Keratinocyte (primary cell): ENCODE measurements around the gene MIEN1. TPM values are rescaled to one million over a fixed set of nuclear protein-coding genes. Genes with fewer than 3 reads are reported as not detected.

Experiments used
- DNase-seq: peaks from one replicate; pipeline ENCODE4 v3.0.0-alpha.2; 2011; ENCODE audit warnings: low read depth, missing footprints, low spot score
- FAIRE-seq: peaks from 2 replicates; lab custom pipeline; 2011; peaks lifted over from hg19 to GRCh38; lab: Jason Lieb, UNC
- H2AFZ ChIP-seq: 2 replicates; pipeline ENCODE4 v1.6.0; 2012; ENCODE audit warnings: low read length, control low read depth, inconsistent platforms; ENCODE audit not compliant: control insufficient read depth
- H3K27ac ChIP-seq: 2 replicates; pipeline ENCODE4 v1.5.1; 2011; ENCODE audit warnings: low read length; ENCODE audit not compliant: control insufficient read depth, insufficient read depth
- H3K27me3 ChIP-seq: 3 replicates; pipeline ENCODE4 v1.6.0; 2011; ENCODE audit warnings: low read length; ENCODE audit not compliant: control insufficient read depth, insufficient read depth; ENCODE audit errors: extremely low read depth
- H3K36me3 ChIP-seq, 2 experiments: 2 replicates in 1 of 2; 3 replicates in 1 of 2; pipeline ENCODE4 v1.5.1; 2011; ENCODE audit warnings: low read length in 2 of 2, mild to moderate bottlenecking in 1 of 2; ENCODE audit not compliant: control insufficient read depth in 2 of 2, insufficient read depth in 2 of 2; ENCODE audit errors: extremely low read depth in 1 of 2
- H3K4me1 ChIP-seq: 3 replicates; pipeline ENCODE4 v1.5.1; 2011; ENCODE audit warnings: low read length; ENCODE audit not compliant: control insufficient read depth, insufficient read depth; ENCODE audit errors: extremely low read depth
- H3K4me2 ChIP-seq: 3 replicates; pipeline ENCODE4 v1.6.0; 2011; ENCODE audit warnings: low read depth, low read length; ENCODE audit not compliant: control insufficient read depth, insufficient read depth; ENCODE audit errors: extremely low read depth
- H3K4me3 ChIP-seq, 3 experiments: fragments of 200-600 bp in 1 of 3; sonication (generic) in 1 of 3; 2 replicates in 2 of 3; 3 replicates in 1 of 3; pipeline ENCODE4 v1.5.1; 2011 to 2016; ENCODE audit warnings: low read length in 3 of 3, mild to moderate bottlenecking in 3 of 3, control low read depth in 2 of 3, inconsistent platforms in 1 of 3, low read depth in 1 of 3, mixed read lengths in 1 of 3, mixed run types in 1 of 3, moderate library complexity in 1 of 3; ENCODE audit not compliant: control insufficient read depth in 2 of 3, insufficient read depth in 2 of 3; ENCODE audit errors: extremely low read depth in 1 of 3
- H3K79me2 ChIP-seq: 2 replicates; pipeline ENCODE4 v1.6.0; 2012; ENCODE audit warnings: low read length; ENCODE audit not compliant: control insufficient read depth, insufficient read depth
- H3K9ac ChIP-seq: 3 replicates; pipeline ENCODE4 v1.6.0; 2011; ENCODE audit warnings: low read length; ENCODE audit not compliant: control insufficient read depth, insufficient read depth; ENCODE audit errors: extremely low read depth
- H3K9me1 ChIP-seq: 3 replicates; pipeline ENCODE4 v1.6.0; 2011; ENCODE audit warnings: low read length; ENCODE audit not compliant: control insufficient read depth, insufficient read depth; ENCODE audit errors: extremely low read depth
- H3K9me3 ChIP-seq: 2 replicates; pipeline ENCODE4 v1.5.1; 2012; ENCODE audit warnings: low read depth, low read length; ENCODE audit not compliant: control insufficient read depth
- H4K20me1 ChIP-seq: 3 replicates; pipeline ENCODE4 v1.6.0; 2011; ENCODE audit warnings: low read length; ENCODE audit not compliant: control insufficient read depth, insufficient read depth; ENCODE audit errors: extremely low read depth
- EZH2 ChIP-seq: IDR thresholded peaks from one replicate; pipeline ENCODE4 v1.6.1; 2012; ENCODE audit warnings: inconsistent platforms, mild to moderate bottlenecking, low read length, moderate library complexity
- dilution Hi-C: fragments of 300-500 bp; cut with MboI; formaldehyde crosslinking; loops from one replicate; pipeline ENCODE4 v1.7.0; 2020; ENCODE audit warnings: low sequenced_read_pairs; ENCODE audit not compliant: extremely low pct_ligation_motif_present
- polyA plus RNA-seq, 5 experiments: library from polyadenylated mRNA; depleted of rRNA in 3 of 5; stranded (reverse) in 3 of 5; stranded (forward) in 1 of 5; unstranded in 1 of 5; fragments of >200 nt; gene quantifications; 1 replicate in 1 of 5; 2 replicates in 3 of 5; 3 replicates in 1 of 5; pipeline versions ENCODE4 v1.2.1 to v1.2.3, GENCODE V29; 2011 to 2012; ENCODE audit warnings: missing spikeins in 2 of 5, low read depth in 1 of 5, low replicate concordance in 1 of 5
- TF ChIP-seq, protein P1 (sequence below), 3 experiments: IDR thresholded peaks in 1 of 3; conservative IDR thresholded peaks in 1 of 3; optimal IDR thresholded peaks in 1 of 3; 2 replicates in 2 of 3; 3 replicates in 1 of 3; pipeline versions ENCODE3 to v1.5.1; 2011; ENCODE audit warnings: low read length in 3 of 3, mild to moderate bottlenecking in 3 of 3, moderate library complexity in 2 of 3, control low read depth in 1 of 3, inconsistent platforms in 1 of 3; ENCODE audit not compliant: insufficient read depth in 2 of 3; ENCODE audit errors: extremely low read depth in 1 of 3

The MIEN1 gene
- polyA plus RNA-seq, 1 donor (not counting 4 experiments of a cell fraction or from before 2014, with no cell fraction given): 38.4 TPM

GRCh38 chr17:39687546-39688474 lies 42.5 kb downstream of the MIEN1 start, which contains the start of gene PGAP3:
Gene PGAP3, minus strand, starts transcription at chr17:39688057. Its CDS starts 43 bp downstream, at chr17:39688014.
- FAIRE-seq (no peak), DNase-seq (peak; percentile 53)
- no peaks in the 10 kb centered on the region for H3K9me3 ChIP-seq
- dilution Hi-C loops: no loop called here
- peak within 1 kb of the TSS; percentile 97 for H3K4me2 ChIP-seq
- H4K20me1 ChIP-seq: no peaks in the 10 kb centered on the region
- H3K9me1 ChIP-seq: no peaks in the 10 kb centered on the region
- TF ChIP-seq, protein P1, sequence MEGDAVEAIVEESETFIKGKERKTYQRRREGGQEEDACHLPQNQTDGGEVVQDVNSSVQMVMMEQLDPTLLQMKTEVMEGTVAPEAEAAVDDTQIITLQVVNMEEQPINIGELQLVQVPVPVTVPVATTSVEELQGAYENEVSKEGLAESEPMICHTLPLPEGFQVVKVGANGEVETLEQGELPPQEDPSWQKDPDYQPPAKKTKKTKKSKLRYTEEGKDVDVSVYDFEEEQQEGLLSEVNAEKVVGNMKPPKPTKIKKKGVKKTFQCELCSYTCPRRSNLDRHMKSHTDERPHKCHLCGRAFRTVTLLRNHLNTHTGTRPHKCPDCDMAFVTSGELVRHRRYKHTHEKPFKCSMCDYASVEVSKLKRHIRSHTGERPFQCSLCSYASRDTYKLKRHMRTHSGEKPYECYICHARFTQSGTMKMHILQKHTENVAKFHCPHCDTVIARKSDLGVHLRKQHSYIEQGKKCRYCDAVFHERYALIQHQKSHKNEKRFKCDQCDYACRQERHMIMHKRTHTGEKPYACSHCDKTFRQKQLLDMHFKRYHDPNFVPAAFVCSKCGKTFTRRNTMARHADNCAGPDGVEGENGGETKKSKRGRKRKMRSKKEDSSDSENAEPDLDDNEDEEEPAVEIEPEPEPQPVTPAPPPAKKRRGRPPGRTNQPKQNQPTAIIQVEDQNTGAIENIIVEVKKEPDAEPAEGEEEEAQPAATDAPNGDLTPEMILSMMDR (optimal IDR thresholded peaks at IDR 0.05 in 1 of 3, IDR thresholded peaks at IDR 0.05 in 1 of 3, conservative IDR thresholded peaks at IDR 0.05 in 1 of 3; ENCODE audit: extremely low read depth in 1 of 3, insufficient read depth in 2 of 3, low read length in 3 of 3): peak in 1 of 3 experiments; percentile 32
- no peak for TF ChIP-seq EZH2
- H3K9ac ChIP-seq: peak within 1 kb of the TSS; percentile 76
- H3K36me3 ChIP-seq: no peaks in the 10 kb centered on the region
- H3K27ac ChIP-seq: peak within 1 kb of the TSS; percentile 57
- H3K79me2 ChIP-seq: no peaks in the 10 kb centered on the region
- H3K27me3 ChIP-seq: no peaks in the 10 kb centered on the region
- peaks cover 14% of the 10 kb centered on the region for H3K4me1 ChIP-seq
- peak within 1 kb of the TSS; percentile 47 to 84 (median 73) for H3K4me3 ChIP-seq
- H2AFZ ChIP-seq: peak within 1 kb of the TSS; percentile 69

DNA sequence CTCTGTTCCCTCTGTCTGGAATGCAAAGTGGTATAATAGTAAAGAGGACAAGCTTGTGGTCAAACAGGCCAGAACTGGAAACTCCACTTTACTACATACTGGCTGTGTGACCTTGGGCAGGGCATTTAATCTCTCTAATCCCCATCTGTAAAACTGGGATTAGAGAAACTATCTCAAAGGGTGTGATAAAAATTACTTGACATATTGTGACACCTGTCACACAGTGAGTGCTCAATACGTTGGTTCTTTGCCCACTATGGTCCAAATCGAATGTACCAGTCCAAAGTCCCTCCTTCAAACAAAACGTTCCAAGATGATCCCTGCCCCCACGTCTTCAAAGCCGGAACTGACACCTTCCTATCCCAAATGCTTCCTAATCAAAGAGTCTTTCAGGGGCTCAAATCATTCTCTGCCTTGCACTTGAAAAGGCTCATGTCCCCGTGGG lies 43.2 kb downstream of the MIEN1 start:
- Histone ChIP-seq H4K20me1 (no peaks in the 10 kb centered on the region), H3K4me1 (peaks cover 14% of the 10 kb centered on the region), H3K9me3 (no peaks in the 10 kb centered on the region), H2AFZ (peak overlapping the region; percentile 69), H3K79me2 (no peaks in the 10 kb centered on the region), H3K27ac (no peak overlapping the region), H3K36me3 (no peaks in the 10 kb centered on the region), H3K4me2 (peak overlapping the region; percentile 97), H3K4me3 (peak overlapping the region; percentile 47 to 84 (median 73)), H3K9me1 (no peaks in the 10 kb centered on the region), H3K9ac (no peak overlapping the region), H3K27me3 (no peaks in the 10 kb centered on the region)
- FAIRE-seq: no peak
- dilution Hi-C loops: no loop called here
- TF ChIP-seq, protein P1 (optimal IDR thresholded peaks at IDR 0.05 in 1 of 3, IDR thresholded peaks at IDR 0.05 in 1 of 3, conservative IDR thresholded peaks at IDR 0.05 in 1 of 3; ENCODE audit: extremely low read depth in 1 of 3, insufficient read depth in 2 of 3, low read length in 3 of 3): no peak
- TF ChIP-seq EZH2: no peak
- DNase-seq: no peak
